ENCODE results near the gene RBM6. TPM values are rescaled to one million over a fixed set of nuclear protein-coding genes. Genes with fewer than 3 reads are reported as not detected.

RBM6 gene
- total and polyA plus RNA-seq, 2 experiments from 2014 or later, result 66.6 to 97.6 TPM

DNA sequence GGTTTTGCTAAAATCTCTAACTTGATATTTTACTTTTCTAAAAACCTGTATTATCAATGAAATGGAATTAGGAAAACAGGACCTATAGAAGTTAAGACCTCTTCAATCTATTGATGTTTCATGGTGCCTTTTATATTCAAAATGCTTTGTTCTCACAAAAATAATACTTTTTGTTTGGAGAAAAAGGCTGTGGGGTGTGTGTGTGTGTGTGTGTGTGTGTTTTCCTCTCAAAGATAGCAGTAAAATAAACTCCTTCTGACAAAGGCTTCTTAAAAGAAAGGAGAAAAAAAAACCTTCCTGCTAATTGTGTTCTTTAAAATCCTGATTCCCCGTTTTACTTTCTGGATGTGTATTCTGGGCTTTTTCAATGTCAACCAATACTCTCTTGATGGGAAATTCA lies 54.5 kb downstream of the RBM6 start:
- H3K27ac ChIP-seq (ENCODE audit: low read depth), result 0 out of 2 replicates have a peak overlapping the region, but pooled peaks have one; percentile 20
- no peaks in the 10 kb centered on the region for H3K9me2 ChIP-seq (ENCODE audit: insufficient read depth)
- H2AFZ ChIP-seq, result no peak overlapping the region
- H4K20me1 ChIP-seq (replicated peaks; ENCODE audit: insufficient read depth), result peaks cover 17% of the 10 kb centered on the region; the same call in 1 of the 2 replicates
- Mint-ChIP-seq H3K27me3 (ENCODE audit: insufficient read depth, low read depth, poor library complexity) (no peaks in the 10 kb centered on the region), H3K27ac (no peak overlapping the region; the same call in 1 of the 2 replicates), H3K36me3 (ENCODE audit: low read depth) (no peaks in the 10 kb centered on the region; the same call in 2 of the 3 replicates), H3K9me3 (no peaks in the 10 kb centered on the region), H3K4me3 (no peak overlapping the region), H3K4me1 (peaks cover 21% of the 10 kb centered on the region)
- peaks cover 4% of the 10 kb centered on the region; the same call in 1 of the 2 replicates for H3K36me3 ChIP-seq (ENCODE audit: insufficient read depth)
- DNase-seq (ENCODE audit: low spot score) (no peak), ATAC-seq (no peak)
- no peaks in the 10 kb centered on the region for H3F3A ChIP-seq (replicated peaks; ENCODE audit: low read depth)
- no peaks in the 10 kb centered on the region for H3K27me3 ChIP-seq (ENCODE audit: insufficient read depth)
- no peak overlapping the region for H3K4me2 ChIP-seq
- peaks cover 12% of the 10 kb centered on the region; the same call in 1 of the 2 replicates for H3K79me2 ChIP-seq (replicated peaks; ENCODE audit: insufficient read depth)
- no peak overlapping the region for H3K4me3 ChIP-seq
- peaks cover 8% of the 10 kb centered on the region for H3K4me1 ChIP-seq (ENCODE audit: insufficient read depth)
- no peak for TF ChIP-seq EZH2phosphoT487 (IDR thresholded peaks at IDR 0.05; ENCODE audit: unreplicated experiment)

DNA sequence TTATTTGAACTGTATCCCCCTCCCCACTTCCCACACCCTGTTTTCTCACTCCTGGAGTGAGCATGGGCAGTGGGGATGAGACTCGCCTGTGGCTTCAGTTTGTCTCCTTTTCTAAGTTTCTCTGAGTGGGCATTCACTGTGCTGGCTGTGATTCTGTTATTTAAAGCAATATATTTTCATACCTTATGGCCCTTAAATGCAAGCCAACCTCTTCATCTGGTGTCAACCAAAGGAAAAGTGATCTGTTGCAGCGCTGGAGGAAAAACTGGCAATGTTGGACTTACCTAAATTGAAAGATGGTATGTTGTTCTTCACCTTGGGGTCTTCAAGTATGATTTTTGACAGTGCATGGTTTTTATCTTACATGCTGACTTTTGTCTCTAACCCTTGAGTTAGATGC lies 56.1 kb downstream of the RBM6 start:
- Mint-ChIP-seq H3K36me3 (ENCODE audit: low read depth) (peaks cover 10% of the 10 kb centered on the region), H3K9me3 (no peaks in the 10 kb centered on the region), H3K4me3 (no peak overlapping the region), H3K27ac (peak overlapping the region; percentile 14; the same call in 1 of the 2 replicates), H3K4me1 (peaks cover 21% of the 10 kb centered on the region), H3K27me3 (ENCODE audit: insufficient read depth, low read depth, poor library complexity) (peaks cover 4% of the 10 kb centered on the region)
- Histone ChIP-seq H3K36me3 (ENCODE audit: insufficient read depth) (no peaks in the 10 kb centered on the region), H3K27me3 (ENCODE audit: insufficient read depth) (no peaks in the 10 kb centered on the region), H3K4me3 (no peak overlapping the region), H3K4me1 (ENCODE audit: insufficient read depth) (peaks cover 8% of the 10 kb centered on the region), H2AFZ (no peak overlapping the region), H3F3A (replicated peaks; ENCODE audit: low read depth) (no peaks in the 10 kb centered on the region), H3K9me2 (ENCODE audit: insufficient read depth) (no peaks in the 10 kb centered on the region), H3K27ac (ENCODE audit: low read depth) (0 out of 2 replicates have a peak overlapping the region, but pooled peaks have one; percentile 7), H3K79me2 (replicated peaks; ENCODE audit: insufficient read depth) (peaks cover 16% of the 10 kb centered on the region; the same call in 1 of the 2 replicates), H3K4me2 (0 out of 2 replicates have a peak overlapping the region, but pooled peaks have one; percentile 8), H4K20me1 (replicated peaks; ENCODE audit: insufficient read depth) (peaks cover 11% of the 10 kb centered on the region; the same call in 1 of the 2 replicates)
- TF ChIP-seq EZH2 (IDR thresholded peaks at IDR 0.05; ENCODE audit: low read depth, unreplicated experiment) (no peak), NANOG (IDR thresholded peaks at IDR 0.05; ENCODE audit: borderline replicate concordance) (no peak)
- no peak for ATAC-seq
- DNase-seq (ENCODE audit: low spot score), result no peak

DNA sequence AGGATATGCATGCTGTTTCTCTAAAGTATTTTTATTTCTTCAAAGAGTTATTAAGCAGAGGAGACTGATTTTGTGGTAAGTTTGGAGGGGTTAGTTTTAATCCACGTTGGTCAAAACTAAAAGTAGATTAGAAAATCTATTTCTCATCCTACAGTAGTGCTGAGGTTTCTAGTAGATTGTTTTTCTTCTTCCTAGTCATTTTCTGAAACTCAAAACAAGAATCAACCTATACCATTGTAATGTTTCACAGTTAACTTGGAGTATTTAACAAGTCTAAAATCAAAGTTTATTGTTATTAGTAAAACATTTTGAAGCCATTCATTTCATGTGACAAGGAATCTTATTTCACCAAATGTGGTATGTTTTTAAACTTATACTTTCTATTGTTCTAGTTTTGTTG lies 57.9 kb downstream of the RBM6 start:
- Histone ChIP-seq H3F3A (replicated peaks; ENCODE audit: low read depth) (no peaks in the 10 kb centered on the region), H3K9me2 (ENCODE audit: insufficient read depth) (no peaks in the 10 kb centered on the region), H3K27me3 (ENCODE audit: insufficient read depth) (no peaks in the 10 kb centered on the region), H3K79me2 (replicated peaks; ENCODE audit: insufficient read depth) (peaks cover 19% of the 10 kb centered on the region; the same call in 1 of the 2 replicates), H3K4me3 (no peak overlapping the region), H3K4me2 (no peak overlapping the region), H4K20me1 (replicated peaks; ENCODE audit: insufficient read depth) (peaks cover under 1% of the 10 kb centered on the region; the same call in 1 of the 2 replicates), H3K4me1 (ENCODE audit: insufficient read depth) (peaks cover 8% of the 10 kb centered on the region), H3K36me3 (ENCODE audit: insufficient read depth) (no peaks in the 10 kb centered on the region), H3K27ac (ENCODE audit: low read depth) (no peak overlapping the region), H2AFZ (no peak overlapping the region)
- no peak overlapping the region for H3K4me3 Mint-ChIP-seq
- H3K27ac Mint-ChIP-seq, result no peak overlapping the region
- peaks cover 21% of the 10 kb centered on the region for H3K4me1 Mint-ChIP-seq
- H3K9me3 Mint-ChIP-seq, result no peaks in the 10 kb centered on the region
- peaks cover 4% of the 10 kb centered on the region for H3K27me3 Mint-ChIP-seq (ENCODE audit: insufficient read depth, low read depth, poor library complexity)
- DNase-seq (ENCODE audit: low spot score) (no peak), ATAC-seq (no peak)
- no peak for TF ChIP-seq ZNF114 (CRISPR knock-in tag; IDR thresholded peaks at IDR 0.05)
- no peak for TF ChIP-seq POLR2AphosphoS5 (IDR thresholded peaks at IDR 0.05; ENCODE audit: low read depth)
- TF ChIP-seq, protein P1, sequence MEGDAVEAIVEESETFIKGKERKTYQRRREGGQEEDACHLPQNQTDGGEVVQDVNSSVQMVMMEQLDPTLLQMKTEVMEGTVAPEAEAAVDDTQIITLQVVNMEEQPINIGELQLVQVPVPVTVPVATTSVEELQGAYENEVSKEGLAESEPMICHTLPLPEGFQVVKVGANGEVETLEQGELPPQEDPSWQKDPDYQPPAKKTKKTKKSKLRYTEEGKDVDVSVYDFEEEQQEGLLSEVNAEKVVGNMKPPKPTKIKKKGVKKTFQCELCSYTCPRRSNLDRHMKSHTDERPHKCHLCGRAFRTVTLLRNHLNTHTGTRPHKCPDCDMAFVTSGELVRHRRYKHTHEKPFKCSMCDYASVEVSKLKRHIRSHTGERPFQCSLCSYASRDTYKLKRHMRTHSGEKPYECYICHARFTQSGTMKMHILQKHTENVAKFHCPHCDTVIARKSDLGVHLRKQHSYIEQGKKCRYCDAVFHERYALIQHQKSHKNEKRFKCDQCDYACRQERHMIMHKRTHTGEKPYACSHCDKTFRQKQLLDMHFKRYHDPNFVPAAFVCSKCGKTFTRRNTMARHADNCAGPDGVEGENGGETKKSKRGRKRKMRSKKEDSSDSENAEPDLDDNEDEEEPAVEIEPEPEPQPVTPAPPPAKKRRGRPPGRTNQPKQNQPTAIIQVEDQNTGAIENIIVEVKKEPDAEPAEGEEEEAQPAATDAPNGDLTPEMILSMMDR (conservative IDR thresholded peaks at IDR 0.05; ENCODE audit: low read depth in 2 of 2), result no peak
- TF ChIP-seq, protein P2, sequence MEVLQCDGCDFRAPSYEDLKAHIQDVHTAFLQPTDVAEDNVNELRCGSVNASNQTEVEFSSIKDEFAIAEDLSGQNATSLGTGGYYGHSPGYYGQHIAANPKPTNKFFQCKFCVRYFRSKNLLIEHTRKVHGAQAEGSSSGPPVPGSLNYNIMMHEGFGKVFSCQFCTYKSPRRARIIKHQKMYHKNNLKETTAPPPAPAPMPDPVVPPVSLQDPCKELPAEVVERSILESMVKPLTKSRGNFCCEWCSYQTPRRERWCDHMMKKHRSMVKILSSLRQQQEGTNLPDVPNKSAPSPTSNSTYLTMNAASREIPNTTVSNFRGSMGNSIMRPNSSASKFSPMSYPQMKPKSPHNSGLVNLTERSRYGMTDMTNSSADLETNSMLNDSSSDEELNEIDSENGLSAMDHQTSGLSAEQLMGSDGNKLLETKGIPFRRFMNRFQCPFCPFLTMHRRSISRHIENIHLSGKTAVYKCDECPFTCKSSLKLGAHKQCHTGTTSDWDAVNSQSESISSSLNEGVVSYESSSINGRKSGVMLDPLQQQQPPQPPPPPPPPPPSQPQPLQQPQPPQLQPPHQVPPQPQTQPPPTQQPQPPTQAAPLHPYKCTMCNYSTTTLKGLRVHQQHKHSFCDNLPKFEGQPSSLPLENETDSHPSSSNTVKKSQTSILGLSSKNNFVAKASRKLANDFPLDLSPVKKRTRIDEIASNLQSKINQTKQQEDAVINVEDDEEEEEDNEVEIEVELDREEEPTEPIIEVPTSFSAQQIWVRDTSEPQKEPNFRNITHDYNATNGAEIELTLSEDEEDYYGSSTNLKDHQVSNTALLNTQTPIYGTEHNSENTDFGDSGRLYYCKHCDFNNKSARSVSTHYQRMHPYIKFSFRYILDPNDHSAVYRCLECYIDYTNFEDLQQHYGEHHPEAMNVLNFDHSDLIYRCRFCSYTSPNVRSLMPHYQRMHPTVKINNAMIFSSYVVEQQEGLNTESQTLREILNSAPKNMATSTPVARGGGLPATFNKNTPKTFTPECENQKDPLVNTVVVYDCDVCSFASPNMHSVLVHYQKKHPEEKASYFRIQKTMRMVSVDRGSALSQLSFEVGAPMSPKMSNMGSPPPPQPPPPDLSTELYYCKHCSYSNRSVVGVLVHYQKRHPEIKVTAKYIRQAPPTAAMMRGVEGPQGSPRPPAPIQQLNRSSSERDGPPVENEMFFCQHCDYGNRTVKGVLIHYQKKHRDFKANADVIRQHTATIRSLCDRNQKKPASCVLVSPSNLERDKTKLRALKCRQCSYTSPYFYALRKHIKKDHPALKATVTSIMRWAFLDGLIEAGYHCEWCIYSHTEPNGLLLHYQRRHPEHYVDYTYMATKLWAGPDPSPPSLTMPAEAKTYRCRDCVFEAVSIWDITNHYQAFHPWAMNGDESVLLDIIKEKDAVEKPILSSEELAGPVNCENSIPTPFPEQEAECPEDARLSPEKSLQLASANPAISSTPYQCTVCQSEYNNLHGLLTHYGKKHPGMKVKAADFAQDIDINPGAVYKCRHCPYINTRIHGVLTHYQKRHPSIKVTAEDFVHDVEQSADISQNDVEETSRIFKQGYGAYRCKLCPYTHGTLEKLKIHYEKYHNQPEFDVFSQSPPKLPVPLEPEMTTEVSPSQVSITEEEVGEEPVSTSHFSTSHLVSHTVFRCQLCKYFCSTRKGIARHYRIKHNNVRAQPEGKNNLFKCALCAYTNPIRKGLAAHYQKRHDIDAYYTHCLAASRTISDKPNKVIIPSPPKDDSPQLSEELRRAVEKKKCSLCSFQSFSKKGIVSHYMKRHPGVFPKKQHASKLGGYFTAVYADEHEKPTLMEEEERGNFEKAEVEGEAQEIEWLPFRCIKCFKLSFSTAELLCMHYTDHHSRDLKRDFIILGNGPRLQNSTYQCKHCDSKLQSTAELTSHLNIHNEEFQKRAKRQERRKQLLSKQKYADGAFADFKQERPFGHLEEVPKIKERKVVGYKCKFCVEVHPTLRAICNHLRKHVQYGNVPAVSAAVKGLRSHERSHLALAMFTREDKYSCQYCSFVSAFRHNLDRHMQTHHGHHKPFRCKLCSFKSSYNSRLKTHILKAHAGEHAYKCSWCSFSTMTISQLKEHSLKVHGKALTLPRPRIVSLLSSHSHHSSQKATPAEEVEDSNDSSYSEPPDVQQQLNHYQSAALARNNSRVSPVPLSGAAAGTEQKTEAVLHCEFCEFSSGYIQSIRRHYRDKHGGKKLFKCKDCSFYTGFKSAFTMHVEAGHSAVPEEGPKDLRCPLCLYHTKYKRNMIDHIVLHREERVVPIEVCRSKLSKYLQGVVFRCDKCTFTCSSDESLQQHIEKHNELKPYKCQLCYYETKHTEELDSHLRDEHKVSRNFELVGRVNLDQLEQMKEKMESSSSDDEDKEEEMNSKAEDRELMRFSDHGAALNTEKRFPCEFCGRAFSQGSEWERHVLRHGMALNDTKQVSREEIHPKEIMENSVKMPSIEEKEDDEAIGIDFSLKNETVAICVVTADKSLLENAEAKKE (CRISPR knock-in tag; IDR thresholded peaks at IDR 0.05), result no peak
- no peak for TF ChIP-seq NANOG (IDR thresholded peaks at IDR 0.05; ENCODE audit: borderline replicate concordance)
- TF ChIP-seq ZNF331 (CRISPR knock-in tag; IDR thresholded peaks at IDR 0.05; ENCODE audit: low read depth), result no peak
- no peak for TF ChIP-seq EZH2phosphoT487 (IDR thresholded peaks at IDR 0.05; ENCODE audit: unreplicated experiment)
- peaks cover 18% of the 10 kb centered on the region for H3K36me3 Mint-ChIP-seq (ENCODE audit: low read depth)

Data from GM23338 (cell line).